MM.1S (cell line): ENCODE data around the gene KRTAP10-6.
"Not testable (repeated sequence)": the region's sequence is repeated elsewhere in the genome, so short reads cannot be mapped to it uniquely, and the experiment has no call there.

ENCODE experiments used
- DNase-seq: peaks from one replicate; pipeline ENCODE4 v3.0.0-alpha.2; 2015
- H2AFZ ChIP-seq: fragments of 300-600 bp; sonication (generic); 2 replicates; pipeline ENCODE4 v1.6.0; 2016; ENCODE audit warnings: antibody characterized with exemption, low read length
- H3F3A ChIP-seq: fragments of 300-600 bp; sonication (generic); 2 replicates; pipeline ENCODE4 v1.6.1; 2016; ENCODE audit warnings: mild to moderate bottlenecking, antibody characterized with exemption, low read length, moderate library complexity, mixed read lengths; ENCODE audit not compliant: insufficient read depth
- H3K27ac ChIP-seq: fragments of 300-600 bp; sonication (generic); 2 replicates; pipeline ENCODE4 v1.5.1; 2016; ENCODE audit warnings: mild to moderate bottlenecking, low read length
- H3K27me3 ChIP-seq: fragments of 300-600 bp; sonication (generic); replicated peaks from 2 replicates; pipeline ENCODE4 v1.6.0; 2016; ENCODE audit warnings: low read length; ENCODE audit not compliant: insufficient read depth
- H3K36me3 ChIP-seq: fragments of 300-600 bp; sonication (generic); replicated peaks from 2 replicates; pipeline ENCODE4 v1.6.1; 2016; ENCODE audit warnings: mild to moderate bottlenecking, low read length, mixed read lengths; ENCODE audit not compliant: insufficient read depth
- H3K4me1 ChIP-seq: fragments of 300-600 bp; sonication (generic); 2 replicates; pipeline ENCODE4 v1.6.1; 2016; ENCODE audit warnings: low read length, mixed read lengths
- H3K4me2 ChIP-seq: fragments of 300-600 bp; sonication (generic); 2 replicates; pipeline ENCODE4 v1.6.0; 2016; ENCODE audit warnings: low read depth, low read length
- H3K4me3 ChIP-seq: fragments of 300-600 bp; sonication (generic); 2 replicates; pipeline ENCODE4 v1.5.1; 2016; ENCODE audit warnings: low read length, mixed read lengths
- H3K79me2 ChIP-seq: fragments of 300-600 bp; sonication (generic); 2 replicates; pipeline ENCODE4 v1.6.1; 2016; ENCODE audit warnings: mixed run types, low read length, mixed read lengths
- H3K9ac ChIP-seq: fragments of 300-600 bp; sonication (generic); 2 replicates; pipeline ENCODE4 v1.6.1; 2016; ENCODE audit warnings: low read length, mixed read lengths
- H3K9me2 ChIP-seq: fragments of 300-600 bp; sonication (generic); replicated peaks from 2 replicates; pipeline ENCODE4 v1.6.1; 2016; ENCODE audit warnings: mild to moderate bottlenecking, low read length, mixed read lengths; ENCODE audit not compliant: insufficient read depth
- H3K9me3 ChIP-seq: fragments of 300-600 bp; sonication (generic); replicated peaks from 2 replicates; pipeline ENCODE4 v1.6.1; 2016; ENCODE audit warnings: mild to moderate bottlenecking, low read length, mixed read lengths; ENCODE audit not compliant: insufficient read depth
- H4K20me1 ChIP-seq: fragments of 300-600 bp; sonication (generic); 2 replicates; pipeline ENCODE4 v1.6.1; 2016; ENCODE audit warnings: mild to moderate bottlenecking, low read length, moderate library complexity, mixed read lengths; ENCODE audit not compliant: insufficient read depth
- CTCF ChIP-seq: fragments of 300-600 bp; sonication (generic); IDR thresholded peaks from 2 replicates; pipeline ENCODE4 v1.5.1; 2016; ENCODE audit warnings: antibody characterized with exemption, low read length, mixed read lengths
- EZH2 ChIP-seq: fragments of 300-600 bp; sonication (generic); optimal IDR thresholded peaks from 2 replicates; pipeline ENCODE3; 2017; ENCODE audit warnings: low read depth, mild to moderate bottlenecking, antibody characterized with exemption, low read length, mixed read lengths
- EZH2phosphoT487 ChIP-seq: fragments of 300-600 bp; sonication (generic); IDR thresholded peaks from 2 replicates; pipeline ENCODE4 v1.6.1; 2018; ENCODE audit warnings: antibody characterized with exemption, low read length

Gene KRTAP10-6

DNA sequence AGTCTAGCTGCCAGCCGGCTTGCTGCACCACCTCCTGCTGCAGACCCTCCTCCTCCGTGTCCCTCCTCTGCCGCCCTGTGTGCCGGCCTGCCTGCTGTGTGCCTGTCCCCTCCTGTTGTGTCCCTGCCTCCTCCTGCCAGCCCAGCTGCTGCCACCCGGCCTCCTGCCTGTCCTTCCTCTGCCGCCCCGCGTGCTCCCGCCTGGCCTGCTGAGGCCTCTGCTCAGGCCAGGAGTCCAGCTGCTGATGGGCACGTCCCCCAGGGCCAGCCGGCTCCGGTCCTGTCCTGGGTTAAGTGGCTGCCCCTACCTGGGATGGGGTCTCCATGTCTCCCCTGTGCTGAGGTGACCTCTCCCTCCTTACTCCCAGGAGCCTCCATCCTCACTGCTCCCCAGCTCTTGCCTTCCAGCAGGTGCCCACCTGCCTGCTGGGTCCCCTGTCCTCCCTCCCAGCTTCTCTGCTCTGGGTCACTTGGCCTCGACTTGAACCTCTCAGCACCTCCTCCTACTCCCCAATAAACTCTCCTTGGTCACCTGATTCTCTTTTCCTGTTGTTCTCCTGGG, 20.4 kb upstream of the KRTAP10-6 start:
- no peak overlapping the region for H3K4me3 ChIP-seq
- no peaks in the 10 kb centered on the region for H3K4me1 ChIP-seq
- no peak for DNase-seq
- no peak overlapping the region for H3K9ac ChIP-seq
- H3K9me2 ChIP-seq: no peaks in the 10 kb centered on the region
- H3K79me2 ChIP-seq: no peaks in the 10 kb centered on the region
- H4K20me1 ChIP-seq: no peaks in the 10 kb centered on the region
- H3K36me3 ChIP-seq: no peaks in the 10 kb centered on the region
- no peaks in the 10 kb centered on the region for H3F3A ChIP-seq
- no peaks in the 10 kb centered on the region for H3K9me3 ChIP-seq
- H2AFZ ChIP-seq: no peak overlapping the region
- peaks cover 85% of the 10 kb centered on the region for H3K27me3 ChIP-seq
- no peak overlapping the region for H3K4me2 ChIP-seq
- no peak for TF ChIP-seq EZH2
- TF ChIP-seq EZH2phosphoT487: no peak
- TF ChIP-seq CTCF: no peak
- H3K27ac ChIP-seq: no peak overlapping the region

- no peaks in the 10 kb centered on the region for H4K20me1 ChIP-seq
- no peaks in the 10 kb centered on the region for H3K36me3 ChIP-seq
- no peaks in the 10 kb centered on the region for H3K9me2 ChIP-seq
- no peaks in the 10 kb centered on the region for H3K9me3 ChIP-seq
- no peak within 1 kb of the TSS for H3K27ac ChIP-seq
- no peak for DNase-seq
- no peak within 1 kb of the TSS for H3K4me3 ChIP-seq
- TF ChIP-seq EZH2 (no peak), EZH2phosphoT487 (no peak), CTCF (no peak)
- H3K4me2 ChIP-seq: no peak within 1 kb of the TSS
- no peaks in the 10 kb centered on the region for H3K79me2 ChIP-seq
- peaks cover 85% of the 10 kb centered on the region for H3K27me3 ChIP-seq
- no peak within 1 kb of the TSS for H3K9ac ChIP-seq
- H3F3A ChIP-seq: no peaks in the 10 kb centered on the region
- H2AFZ ChIP-seq: no peak within 1 kb of the TSS
- no peaks in the 10 kb centered on the region for H3K4me1 ChIP-seq
Measured at GRCh38 chr21:44612029-44612486, 19.8 kb upstream of the KRTAP10-6 start, which contains the start of gene KRTAP10-8. KRTAP10-8 (plus strand) TSS chr21:44612079; CDS start chr21:44612101, 22 bp downstream.

- no peaks in the 10 kb centered on the region for H3K4me1 ChIP-seq
- DNase-seq: no peak
- H3K9me2 ChIP-seq: no peaks in the 10 kb centered on the region
- no peaks in the 10 kb centered on the region for H4K20me1 ChIP-seq
- H3F3A ChIP-seq: no peaks in the 10 kb centered on the region
- H3K9me3 ChIP-seq: no peaks in the 10 kb centered on the region
- H3K36me3 ChIP-seq: no peaks in the 10 kb centered on the region
- no peak overlapping the region for H3K9ac ChIP-seq
- H3K4me2 ChIP-seq: no peak overlapping the region
- H3K79me2 ChIP-seq: no peaks in the 10 kb centered on the region
- TF ChIP-seq EZH2 (no peak), CTCF (no peak), EZH2phosphoT487 (no peak)
- no peak overlapping the region for H2AFZ ChIP-seq
- no peak overlapping the region for H3K27ac ChIP-seq
- H3K4me3 ChIP-seq: no peak overlapping the region
- H3K27me3 ChIP-seq: peaks cover 85% of the 10 kb centered on the region
Measured at GRCh38 chr21:44611551-44611950, 19.2 kb upstream of the KRTAP10-6 start.

DNA sequence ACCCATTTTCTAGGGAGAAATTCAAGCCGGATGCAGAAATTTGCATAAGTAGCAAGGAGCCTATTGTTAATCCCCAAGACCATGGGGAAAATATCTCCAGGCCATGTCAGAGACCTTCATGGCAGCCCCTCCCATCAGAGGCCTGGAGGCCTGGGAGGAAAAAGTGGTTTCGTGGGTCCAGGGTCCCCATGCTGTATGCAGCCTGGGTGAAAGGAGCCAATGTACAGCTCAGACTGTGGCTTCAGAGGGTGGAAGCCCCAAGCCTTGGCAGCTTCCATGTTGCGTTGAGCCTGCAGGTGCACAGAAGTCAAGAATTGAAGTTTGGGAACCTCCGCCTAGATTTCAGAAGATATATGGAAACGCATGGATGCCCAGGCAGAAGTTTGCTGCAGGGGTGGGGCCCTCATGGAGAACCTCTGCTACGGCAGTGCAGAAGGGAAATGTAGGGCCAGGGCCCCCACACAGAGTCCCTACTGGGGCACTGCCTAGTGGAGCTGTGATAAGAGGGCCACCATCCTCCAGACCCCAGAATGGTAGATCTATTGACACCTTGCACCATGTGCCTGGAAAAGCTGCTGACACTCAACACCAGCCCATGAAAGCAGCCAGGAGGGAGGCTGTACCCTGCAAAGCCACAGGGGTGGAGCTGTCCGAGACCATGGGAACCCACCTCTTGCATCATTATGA, 18.0 kb upstream of the KRTAP10-6 start:
- DNase-seq, H3K79me2 ChIP-seq: not testable (repeated sequence)

More for the DNA sequence above, 18.0 kb upstream of the KRTAP10-6 start:
- H3K4me2 ChIP-seq, H3F3A ChIP-seq, H3K4me3 ChIP-seq, H3K9me2 ChIP-seq, H3K9ac ChIP-seq, H3K4me1 ChIP-seq, H2AFZ ChIP-seq, H3K9me3 ChIP-seq, H4K20me1 ChIP-seq, H3K27ac ChIP-seq, H3K36me3 ChIP-seq: not testable (repeated sequence)
- peaks cover 85% of the 10 kb centered on the region for H3K27me3 ChIP-seq
